GF-D8 (cell line): ENCODE results near the gene PNMT.
"Not testable (repeated sequence)": the region's sequence is repeated elsewhere in the genome, so short reads cannot be mapped to it uniquely, and the experiment has no call there.

Source experiments
- DNase-seq: peaks from one replicate; lab custom pipeline; 2025; lab: John Stamatoyannopoulos, UW

Gene PNMT

DNA sequence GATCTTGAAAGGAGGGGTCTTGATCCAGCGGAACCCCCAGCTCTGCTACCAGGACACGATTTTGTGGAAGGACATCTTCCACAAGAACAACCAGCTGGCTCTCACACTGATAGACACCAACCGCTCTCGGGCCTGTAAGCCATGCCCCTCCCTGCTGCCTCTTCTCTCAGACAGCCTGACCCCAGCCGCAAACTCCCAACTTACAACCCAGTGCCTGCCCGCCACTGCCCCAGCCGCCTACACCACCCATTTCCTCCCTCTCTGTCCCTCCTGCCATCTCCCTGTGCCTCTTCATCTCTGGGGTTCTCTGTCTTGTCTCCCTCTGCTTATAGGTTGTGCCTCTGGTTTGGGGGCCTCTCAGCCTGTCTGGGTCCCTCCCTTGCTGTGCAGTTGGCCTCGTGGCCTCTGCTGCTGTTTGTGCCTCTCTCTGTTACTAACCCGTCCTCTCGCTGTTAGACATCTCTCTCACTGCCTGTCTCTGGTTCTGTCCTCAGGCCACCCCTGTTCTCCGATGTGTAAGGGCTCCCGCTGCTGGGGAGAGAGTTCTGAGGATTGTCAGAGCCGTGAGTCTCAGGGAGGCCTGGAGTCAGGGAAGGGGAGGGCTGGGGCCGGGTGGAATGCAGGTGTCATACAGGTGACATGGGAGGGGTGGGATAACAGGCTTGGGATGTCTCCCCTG lies 41.2 kb downstream of the PNMT start:
- DNase-seq, result no peak

GRCh38 chr17:39709998-39710964 lies 42.0 kb downstream of the PNMT start:
- no peak for DNase-seq

DNA sequence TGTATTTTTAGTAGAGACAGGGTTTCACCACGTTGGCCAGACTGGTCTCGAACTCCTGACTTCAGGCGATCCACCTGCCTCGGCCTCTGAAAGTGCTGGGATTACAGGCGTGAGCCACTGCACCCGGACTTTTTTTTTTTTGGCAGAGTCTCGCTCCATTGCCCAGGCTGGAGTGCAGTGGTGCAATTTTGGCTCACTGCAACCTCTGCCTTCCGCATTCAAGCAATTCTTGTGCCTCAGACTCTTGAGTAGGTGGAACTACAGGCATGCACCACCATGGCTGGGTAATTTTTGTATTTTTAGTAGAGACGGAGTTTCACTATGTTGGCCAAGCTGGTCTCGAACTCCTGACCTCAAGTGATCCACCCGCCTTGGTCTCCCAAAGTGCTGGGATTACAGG lies 42.8 kb downstream of the PNMT start:
- DNase-seq, result not testable (repeated sequence)

- DNase-seq, result no peak
Measured at GRCh38 chr17:39711851-39712250, 43.6 kb downstream of the PNMT start.

- no peak for DNase-seq
Measured at GRCh38 chr17:39714234-39714633, 46.0 kb downstream of the PNMT start.

DNA sequence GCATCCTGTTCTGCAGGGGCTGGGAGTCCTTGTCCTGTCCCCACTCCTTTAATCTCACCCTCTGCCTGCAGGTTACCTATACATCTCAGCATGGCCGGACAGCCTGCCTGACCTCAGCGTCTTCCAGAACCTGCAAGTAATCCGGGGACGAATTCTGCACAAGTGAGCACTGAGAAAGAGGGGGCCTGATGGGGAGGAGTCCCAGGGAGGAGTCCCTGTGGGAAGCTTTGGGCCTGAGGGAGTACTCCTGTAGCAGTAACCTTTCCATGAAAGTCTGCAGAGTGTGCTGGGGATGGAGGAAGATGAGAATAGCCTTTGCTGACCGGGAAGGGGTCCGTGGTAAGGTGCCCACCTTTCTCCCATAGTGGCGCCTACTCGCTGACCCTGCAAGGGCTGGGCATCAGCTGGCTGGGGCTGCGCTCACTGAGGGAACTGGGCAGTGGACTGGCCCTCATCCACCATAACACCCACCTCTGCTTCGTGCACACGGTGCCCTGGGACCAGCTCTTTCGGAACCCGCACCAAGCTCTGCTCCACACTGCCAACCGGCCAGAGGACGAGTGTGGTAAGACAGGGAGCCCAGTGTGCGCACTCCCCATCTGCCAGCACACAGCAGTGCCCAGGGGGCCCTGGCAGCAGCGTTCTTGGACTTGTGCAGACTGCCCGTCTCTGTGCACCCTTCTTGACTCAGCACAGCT lies 47.3 kb downstream of the PNMT start:
- DNase-seq, result no peak

- no peak for DNase-seq
Measured at GRCh38 chr17:39716073-39716818, 48.0 kb downstream of the PNMT start.

GRCh38 chr17:39716879-39717536 lies 48.8 kb downstream of the PNMT start:
- no peak for DNase-seq

- no peak for DNase-seq
Measured at GRCh38 chr17:39717660-39718059, 49.4 kb downstream of the PNMT start.

DNA sequence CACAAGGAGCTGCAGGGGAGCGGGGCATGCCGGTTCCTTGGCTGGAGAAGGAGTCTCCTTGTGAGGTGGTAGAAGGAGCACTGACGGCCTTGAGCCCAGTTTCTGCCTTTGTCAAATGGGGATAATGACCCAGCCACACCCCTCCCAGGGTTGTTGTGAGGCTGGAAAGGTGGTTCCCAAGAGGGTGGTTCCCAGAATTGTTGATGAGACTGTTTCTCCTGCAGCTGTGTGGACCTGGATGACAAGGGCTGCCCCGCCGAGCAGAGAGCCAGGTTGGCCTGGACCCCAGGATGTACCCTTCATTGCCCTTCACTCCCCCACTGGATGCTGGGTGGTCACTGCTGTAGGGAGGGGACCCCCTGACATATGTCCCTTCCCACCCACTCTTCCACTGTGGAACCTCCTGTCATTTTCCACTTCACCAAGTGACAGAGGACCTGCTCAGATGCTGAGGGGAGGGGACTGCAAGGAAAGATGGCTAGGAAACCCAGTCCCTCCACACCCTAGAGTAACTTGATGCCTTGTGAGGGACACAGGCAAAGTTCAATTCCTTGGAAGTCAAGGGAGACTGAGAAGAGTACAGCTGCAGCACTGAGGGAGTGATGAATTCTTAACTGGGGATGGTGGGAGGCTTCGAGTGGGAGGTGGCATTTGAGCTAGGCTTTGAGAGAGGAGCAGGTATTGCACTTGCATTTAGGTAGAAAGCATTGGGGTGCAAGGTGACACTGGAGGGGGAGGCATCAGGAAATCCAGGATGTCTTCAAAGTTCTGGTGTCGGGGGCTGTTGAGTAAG lies 51.5 kb downstream of the PNMT start:
- DNase-seq, result no peak
